HPDE6-E6E7 (cell line): ENCODE data around the gene TTLL5.

Source experiments
- DNase-seq: peaks from one replicate; pipeline ENCODE4 v3.0.0; 2011; ENCODE audit warnings: missing footprints; ENCODE audit errors: extremely low spot score

TTLL5 gene

DNA sequence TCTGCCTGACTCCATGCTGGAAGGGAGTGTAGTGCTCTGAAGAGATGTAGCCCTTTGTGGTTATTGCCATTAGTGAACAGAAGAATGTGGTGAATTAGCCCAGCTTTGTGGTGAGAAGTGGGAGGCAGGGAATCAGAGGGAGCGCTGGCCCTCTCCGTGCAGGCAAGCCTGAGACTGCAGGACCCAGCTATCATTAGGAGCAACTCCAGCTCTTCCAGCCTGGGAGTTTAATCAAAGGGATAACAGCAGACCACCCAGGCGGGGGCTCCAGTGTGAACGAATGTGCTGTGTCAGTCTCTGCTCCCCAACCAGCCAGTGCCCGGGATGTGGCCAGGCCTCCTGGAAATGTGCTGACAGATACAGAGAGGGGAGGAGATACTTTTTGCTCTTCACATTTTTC lies 142.7 kb downstream of the TTLL5 start:
- no peak for DNase-seq

DNA sequence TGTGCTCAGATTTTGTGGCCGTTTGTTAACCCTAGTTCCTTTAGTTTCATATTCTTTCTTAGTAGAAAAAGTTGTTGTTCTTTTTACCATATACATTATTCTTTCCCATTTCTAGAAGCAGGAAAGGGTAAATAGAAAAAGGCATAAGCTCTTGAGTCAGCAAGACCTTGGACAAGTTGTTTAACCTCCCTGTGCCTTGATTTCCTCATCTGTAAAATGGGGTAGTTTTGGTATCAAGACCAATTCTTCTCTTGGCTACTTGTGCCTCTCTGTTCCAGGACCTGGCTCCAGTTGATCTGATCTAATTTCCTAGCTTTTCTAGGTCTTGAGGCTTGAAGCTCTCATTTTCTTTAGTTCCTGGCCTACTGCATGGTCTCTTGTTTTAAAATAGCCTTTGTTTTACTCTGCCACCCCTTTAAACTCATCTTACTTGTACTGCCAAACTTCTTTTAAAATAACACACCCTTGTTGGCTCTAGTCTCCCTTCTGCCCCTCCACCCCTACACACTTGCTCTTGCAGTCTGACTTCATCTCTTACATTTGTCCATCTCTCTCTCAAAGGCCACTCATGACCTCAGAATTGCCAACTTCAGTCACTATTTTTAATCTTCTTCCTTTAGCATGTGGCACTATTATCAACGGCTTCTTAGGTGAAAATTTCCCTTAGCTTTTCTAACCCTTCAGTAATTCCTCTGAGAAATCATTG lies 143.7 kb downstream of the TTLL5 start:
- no peak for DNase-seq

DNA sequence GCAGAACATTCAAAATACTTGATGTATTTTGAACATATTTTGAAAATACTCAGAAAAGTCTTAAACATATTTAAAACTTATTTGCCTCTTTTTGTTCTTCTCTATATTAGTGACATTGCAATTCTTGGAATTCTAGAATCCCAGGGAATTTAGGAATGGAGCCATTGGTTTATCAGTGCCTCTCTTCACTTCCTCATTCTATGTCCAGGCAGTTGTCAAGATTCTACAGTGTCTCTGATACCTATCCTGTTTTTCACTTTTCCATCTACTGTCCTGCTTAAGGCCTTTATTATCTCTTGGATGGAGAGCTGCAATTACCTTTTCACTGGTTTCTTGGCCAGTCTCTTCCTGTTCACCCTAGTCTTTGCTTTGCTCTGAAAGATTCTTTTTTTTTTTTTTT lies 144.6 kb downstream of the TTLL5 start:
- no peak for DNase-seq

DNA sequence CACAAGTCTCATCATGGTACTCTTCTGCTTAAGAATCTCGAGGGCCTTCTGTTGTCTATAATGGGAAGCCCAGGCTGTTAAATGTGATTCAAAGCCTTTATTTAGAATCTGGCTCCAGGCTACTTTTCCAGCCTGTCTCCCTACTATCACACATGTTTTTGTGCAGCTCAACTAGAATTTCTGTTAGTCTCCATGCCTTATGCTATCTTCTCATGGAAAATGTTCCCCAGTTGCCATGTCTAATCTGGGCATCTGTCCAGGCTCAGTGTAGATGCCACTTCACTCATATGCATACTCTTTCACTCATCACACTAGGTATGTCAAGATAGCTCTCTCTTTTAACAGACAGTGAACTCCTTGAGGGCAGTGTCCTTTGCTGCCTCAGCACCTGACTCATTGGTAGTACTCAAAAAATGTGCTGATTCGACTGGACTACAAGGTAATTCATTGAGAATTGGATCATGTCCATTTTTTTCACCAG lies 145.3 kb downstream of the TTLL5 start:
- DNase-seq, result no peak

DNA sequence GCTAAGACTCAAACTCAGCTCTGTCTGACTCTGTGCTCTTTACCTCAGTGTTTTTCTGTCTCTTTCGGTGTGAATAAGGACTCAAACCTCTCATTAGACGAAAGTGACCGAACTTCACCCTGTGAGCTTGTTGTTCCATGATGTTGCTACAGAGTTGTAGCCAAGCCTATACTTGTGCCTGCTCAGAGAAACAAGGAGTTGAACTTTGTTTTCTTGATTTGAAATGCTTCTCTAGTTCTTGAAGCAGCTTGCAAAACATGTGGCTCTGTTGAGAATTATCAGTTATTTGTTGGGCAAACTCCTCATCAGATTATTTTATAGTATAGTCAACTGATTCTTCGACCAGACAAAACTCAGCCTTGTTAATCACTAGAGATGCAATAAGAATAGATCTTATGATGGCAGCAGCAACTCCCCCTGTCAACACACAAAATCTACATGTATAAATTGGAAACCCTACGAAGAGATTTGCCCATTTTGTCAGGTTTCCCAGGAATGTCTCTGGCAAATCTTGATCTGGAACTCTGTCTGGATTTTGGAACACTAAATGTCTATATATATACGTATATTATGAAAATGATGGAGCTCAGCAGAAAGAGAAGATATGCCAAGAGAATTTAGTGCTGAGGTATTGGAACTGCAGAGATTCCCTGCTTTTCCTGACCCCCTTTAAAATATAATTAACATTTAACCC lies 146.8 kb downstream of the TTLL5 start:
- DNase-seq, result no peak

DNA sequence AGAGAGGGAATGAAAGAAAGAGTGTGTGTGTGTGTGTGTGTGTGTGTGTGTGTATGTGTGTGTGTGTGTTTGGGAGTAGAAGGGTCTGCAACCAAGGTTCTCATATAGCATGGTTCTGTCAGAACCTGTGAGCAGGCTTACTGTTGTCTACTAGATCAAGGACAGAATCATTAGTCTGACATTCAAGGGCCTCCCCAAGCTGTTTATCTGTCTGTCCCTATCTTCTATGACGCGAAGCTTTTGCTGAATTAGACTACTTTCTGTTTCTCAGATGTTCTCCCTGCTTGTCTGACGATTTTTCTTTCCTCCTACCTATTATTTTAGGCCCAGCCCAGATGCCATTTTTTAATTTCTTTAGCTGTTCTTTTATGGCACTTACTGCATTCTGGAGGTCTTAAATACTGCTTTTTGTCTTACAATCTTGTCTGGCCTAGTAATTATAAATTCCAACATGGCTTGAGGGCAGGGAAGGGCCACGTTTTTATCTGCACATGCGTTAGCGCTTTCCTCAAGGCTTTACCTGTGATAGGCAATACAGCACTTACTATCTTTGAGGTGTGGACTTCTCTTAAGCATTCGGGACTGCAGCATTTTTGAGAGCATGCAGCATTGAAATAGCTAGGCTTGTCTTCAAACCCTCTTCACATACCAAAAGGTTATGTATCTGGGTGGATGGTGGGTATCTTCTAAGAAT lies 150.2 kb downstream of the TTLL5 start:
- no peak for DNase-seq

DNA sequence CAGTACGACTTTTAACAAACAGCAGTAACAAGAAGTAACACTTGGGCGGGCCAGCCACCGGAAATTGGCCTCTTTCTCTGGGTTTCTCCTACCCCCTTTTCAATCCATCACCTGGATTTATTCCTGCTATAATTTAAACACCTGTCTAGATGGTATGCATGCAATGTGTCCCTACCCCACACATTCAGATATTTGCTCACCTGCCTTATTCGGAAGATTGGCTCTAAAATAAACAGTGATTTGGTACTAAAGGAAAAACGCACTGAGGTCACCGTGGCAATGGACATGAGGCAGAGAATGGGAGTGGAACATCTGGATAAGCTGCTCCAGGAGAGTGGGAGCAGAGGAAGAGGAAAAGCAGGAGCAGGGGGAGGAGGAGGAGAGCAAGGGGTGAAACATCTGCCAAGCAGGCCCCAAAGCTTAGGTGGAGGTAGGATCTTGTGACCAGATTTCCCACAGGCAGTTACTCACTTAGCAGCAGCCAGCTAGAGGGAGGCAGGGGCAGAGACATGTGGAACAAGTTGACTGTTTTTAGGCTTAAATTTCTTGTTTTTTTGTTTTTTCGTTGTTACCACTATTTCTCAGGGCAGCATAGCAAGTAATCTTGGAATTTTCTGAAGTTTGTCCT lies 150.9 kb downstream of the TTLL5 start:
- no peak for DNase-seq

DNA sequence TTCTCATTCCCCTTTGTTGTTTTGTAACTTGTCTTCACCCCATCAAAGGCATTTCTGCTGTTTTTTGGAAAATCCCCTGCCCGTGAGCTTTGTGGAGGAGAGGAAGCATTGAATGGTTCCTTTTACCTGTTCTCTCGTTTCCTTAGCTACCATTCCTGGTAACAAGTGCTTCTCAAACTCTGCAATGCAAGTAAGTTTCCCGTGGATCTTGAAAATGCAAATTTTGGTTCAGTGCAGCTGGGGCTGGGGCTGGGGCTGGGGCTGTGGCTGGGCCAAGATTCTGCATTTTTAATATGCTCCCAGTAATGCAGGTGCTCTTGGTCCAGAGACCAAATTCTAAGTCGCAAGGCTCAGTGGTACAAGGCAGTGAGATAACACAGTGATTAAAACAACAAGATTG lies 151.6 kb downstream of the TTLL5 start:
- no peak for DNase-seq

DNA sequence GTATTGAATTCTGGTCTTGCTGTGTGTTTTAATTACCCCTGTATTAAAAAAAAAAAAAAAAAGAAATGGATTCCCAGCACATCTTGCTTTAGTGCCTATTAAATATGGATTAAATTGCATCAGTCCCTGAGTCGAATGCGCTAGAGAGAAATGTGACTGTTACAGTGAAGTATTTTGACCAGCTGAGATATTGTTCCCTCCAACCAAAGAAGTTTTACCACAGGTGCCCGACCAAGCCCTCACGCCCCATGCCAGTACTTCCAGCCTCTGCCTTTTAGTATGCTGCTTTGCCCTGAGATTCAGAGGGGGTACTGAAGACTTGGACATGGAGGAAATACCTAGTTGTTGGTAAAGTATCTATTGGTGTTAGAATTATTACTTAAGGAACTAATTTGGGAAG lies 159.7 kb downstream of the TTLL5 start:
- DNase-seq, result no peak

DNA sequence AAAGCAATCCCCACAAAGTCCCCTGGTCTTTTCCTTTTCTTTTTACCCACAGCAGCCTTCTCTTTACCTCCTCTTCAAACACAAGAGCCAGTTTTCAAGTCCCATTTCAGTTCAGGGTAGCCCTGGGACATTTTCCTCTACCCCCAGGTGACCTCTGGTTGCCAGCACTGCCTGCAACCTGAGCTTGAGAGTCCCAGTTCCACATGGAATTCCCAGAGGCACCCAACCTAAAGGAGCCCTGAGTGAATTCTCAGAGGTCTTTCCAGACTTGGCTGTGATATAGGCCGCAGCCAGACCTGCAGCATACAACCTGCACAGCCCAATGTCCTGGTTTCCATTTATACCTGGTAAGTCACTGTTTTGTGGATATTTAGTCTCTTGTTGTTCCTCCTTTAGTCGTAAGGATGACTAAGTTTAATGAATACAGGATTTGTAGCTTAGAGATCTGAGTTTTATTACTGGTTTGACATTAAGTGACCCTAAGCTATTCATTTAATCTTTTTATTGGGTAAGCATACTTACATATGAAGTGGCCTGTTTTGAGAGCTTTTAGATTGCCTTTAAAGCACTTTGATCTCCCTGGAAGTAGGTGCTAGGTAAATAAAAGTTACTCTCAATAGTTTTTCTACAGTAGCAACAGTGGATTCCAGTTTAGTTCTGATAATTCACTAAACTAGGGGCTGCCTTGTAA lies 160.9 kb downstream of the TTLL5 start:
- DNase-seq, result no peak

DNA sequence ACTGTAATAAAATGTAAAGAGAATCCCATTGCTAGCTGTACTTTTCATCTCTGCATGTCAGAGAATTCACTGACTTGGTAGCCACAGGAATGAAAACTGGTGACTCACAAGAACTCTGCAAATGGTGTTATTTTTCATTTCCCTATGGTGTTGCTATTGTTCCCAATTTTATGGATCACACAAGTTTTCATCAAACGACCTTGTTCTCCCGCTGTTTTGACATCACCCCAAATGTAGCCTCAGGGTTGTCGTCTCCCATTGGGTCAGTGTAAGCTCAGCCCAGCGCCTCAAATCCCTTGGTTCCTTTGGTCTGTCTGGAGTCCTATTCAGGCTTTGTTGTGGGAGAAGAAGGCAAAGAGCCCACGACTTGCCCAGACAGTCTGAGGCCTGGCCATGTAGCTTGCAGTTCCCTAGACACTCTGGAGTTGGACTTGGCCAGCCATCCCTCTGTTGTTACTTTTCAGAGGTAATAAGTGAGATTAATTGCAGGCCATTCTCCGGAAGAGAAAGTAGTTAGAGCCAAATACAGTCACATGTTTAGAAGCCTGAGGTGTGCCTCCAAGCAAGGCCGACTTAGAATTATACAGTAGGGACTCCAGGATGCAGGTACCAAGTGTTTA lies 161.6 kb downstream of the TTLL5 start:
- peak; percentile 49 for DNase-seq

DNA sequence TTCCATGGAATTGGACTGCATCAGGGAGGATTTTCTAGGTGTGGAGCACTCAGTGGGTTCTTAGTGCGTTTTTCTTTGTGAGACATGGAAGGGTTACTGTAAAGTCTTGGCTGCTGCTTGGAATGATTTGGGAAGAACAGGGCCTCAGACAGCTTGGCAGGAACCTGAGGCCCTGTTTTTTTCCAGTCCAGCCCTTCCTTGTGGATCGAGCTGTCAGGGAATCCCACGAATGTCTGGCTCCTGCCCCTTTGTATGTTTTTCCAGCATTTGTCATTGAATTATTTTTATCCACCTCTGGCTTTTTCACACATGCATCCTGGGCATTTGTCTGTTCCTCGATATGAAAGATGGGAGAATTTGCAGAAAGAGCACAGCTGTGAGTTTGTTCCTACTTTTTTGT lies 162.3 kb downstream of the TTLL5 start:
- no peak for DNase-seq

DNA sequence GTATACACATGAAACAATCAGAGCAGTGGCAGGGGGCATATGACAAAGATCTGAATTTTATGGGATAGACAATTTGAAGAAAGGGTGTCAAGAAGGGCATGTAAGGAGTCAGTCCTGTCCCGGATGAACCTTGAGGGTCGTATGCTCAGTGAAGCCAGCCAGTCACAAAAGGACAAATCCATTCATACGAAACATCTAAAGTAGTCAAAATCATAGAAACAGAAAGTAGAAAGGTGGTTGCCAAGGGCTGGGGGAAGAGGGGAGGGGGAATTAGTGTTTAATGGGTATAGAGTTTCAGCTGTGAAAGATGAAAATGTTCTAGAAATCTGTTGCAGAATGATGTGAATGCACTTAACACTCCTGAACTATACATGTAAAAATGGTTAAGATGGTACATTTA lies 163.3 kb downstream of the TTLL5 start:
- DNase-seq, result no peak

DNA sequence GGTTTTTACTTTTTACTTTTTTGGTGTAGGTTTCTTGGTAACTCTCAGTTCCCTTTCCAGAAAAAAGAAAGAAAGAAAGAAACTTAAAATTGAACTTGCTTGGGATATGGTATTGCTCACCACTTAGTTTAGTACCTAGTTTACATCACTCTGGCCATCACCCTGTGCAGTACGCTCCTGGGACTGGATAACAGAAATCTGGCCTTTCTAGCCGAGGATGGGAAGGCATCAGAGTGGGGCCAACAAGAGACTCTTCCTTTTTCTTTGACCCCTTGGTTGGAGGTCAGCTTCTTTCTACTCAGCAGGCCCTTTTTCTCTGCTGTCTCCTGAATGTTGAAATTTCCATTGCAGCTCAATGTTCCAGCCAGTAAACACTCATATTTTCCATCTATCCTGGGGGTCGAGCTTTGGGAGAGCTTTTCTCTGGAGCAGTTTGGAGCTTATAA lies 164.1 kb downstream of the TTLL5 start:
- DNase-seq, result no peak

DNA sequence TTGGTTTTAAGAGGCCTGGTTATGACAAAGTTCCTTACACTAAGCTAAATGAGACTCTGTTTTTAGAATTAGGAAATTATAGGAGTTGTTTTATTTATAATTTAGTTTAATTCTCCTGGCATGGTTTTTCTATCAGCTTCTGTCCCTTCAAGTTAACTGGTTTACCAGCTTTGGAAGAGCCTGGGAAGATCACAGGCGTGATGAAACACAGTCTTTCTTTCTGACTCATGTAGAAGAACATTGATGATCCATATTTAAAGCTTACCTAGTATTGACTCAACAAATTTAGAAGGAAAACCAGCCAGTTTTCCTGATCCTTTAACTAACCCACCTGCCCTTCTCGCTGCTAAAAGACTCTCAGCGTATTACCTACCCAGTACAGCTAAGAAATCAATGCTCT lies 165.6 kb downstream of the TTLL5 start:
- peak; percentile 63 for DNase-seq

DNA sequence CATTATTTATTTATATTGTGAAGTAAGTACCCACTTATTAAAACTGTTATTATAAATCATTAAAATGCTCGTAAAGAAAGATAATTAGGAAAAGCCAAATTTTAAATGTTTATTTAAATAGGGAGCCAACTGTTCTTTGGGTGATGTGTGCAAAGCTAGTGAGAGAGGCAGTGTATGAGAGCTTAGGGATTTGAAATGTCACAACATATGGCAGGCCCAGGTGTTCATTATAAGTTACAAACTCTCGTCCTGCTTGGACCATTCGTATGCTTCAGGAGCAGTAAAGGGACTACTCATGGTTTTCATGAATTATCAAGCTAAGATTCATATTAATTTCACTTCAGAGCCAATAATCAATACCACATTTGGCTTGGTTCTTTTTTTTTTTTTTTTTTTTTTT lies 166.3 kb downstream of the TTLL5 start:
- DNase-seq, result no peak

DNA sequence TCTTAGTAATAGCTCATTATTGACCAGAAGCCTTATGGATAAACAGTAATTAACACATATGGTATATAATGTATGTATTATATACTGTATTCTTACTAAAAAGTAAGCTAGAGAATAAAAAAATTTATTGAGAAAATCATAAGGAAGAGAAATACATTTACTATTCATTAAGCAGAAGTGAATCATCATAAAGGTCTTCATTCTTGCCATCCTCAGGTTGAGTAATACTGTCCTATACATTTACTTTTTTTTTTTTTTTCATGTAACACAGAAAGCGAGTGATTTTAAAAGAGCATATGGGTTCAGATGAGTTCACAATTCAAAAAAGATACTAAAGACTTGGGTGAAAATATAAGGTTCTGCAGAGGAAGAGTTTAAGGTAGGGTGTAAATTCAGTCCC lies 168.3 kb downstream of the TTLL5 start:
- no peak for DNase-seq

DNA sequence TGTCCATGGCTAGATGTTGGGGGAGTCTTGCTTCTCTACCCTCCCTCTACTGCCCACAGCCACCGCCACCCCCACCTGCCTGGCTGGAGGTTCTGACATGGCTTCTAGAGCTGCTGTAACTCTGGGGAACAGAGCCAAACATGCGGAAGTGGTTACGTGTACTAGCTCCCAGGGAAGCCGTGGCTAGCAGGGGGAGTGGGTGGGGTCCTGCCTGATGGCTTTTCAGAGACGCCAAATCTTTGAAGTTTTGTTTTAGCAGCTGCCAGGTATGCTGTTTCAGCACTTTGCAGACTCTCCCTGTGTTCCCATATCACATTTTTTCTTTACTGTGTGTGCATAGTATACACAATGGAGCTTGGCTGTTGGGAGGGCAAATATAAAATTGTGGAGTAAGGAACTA lies 170.4 kb downstream of the TTLL5 start:
- peak; percentile 62 for DNase-seq

DNA sequence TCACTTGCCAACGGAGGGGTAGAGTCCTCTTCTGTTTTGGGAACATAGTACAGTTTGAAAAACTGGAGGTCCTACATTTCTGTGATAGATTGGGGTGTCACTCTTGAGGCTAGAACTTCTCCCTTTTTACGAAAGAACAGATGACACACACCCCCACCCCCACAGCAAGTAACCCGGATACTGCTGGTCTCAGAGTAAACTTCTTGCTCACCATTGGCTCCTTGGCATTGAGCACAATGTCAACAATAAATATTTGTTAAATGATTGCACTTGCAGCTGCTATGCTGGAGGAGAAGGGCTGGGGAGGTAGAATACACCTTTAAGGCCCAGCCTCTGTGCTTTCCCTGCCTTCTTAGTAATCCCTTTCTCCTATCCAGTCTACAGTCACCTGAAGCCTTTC lies 170.9 kb downstream of the TTLL5 start:
- peak; percentile 58 for DNase-seq

DNA sequence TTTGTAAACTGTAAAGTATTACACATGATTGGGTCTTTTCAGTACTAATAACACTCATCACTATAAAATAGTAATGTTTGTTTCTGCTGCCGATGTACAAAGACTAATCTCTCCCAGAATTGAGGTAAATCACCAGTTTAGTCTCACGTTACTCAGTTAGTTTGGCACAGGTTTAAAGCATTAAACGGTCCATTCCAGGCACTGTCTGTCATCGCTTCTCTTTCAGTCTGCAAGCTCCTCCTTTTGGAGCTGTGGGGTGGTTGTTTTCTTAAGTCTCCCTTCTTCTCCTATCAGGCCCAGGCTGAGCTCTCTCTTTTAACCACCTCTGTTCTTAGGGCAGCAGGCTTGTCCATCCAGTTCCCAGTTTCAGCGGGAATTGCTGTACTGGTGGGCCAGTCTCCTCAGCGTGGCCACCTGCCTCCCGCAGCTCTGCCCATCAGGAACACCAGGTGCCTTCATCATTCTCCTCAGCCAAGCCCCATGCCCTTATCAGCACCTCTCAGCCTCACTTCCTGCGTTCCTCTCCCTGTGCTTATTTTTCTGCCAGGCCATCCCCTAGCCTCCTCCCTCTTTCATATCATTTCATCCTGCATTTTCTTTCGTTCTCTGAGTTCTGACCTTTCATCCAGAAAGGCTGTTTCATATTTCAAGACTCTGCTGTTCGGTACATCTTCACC lies 171.7 kb downstream of the TTLL5 start:
- no peak for DNase-seq
